Measurements from ENCODE around the gene PTH1R.

- TF ChIP-seq POLR2A (IDR thresholded peaks at IDR 0.05), result no peak
- TF ChIP-seq CTCF (IDR thresholded peaks at IDR 0.05), result no peak
These were observed 4.3 kb downstream of the PTH1R start for GRCh38 chr3:46881596-46882376.

Data from suprapubic skin (tissue), 3 donors.